NCI-H2081 (cell line): ENCODE results near the gene ADGRG6.

ENCODE experiments used
- DNase-seq, 2 experiments: peaks; one replicate each; lab custom pipeline; 2025; lab: John Stamatoyannopoulos, UW

The ADGRG6 gene

DNA sequence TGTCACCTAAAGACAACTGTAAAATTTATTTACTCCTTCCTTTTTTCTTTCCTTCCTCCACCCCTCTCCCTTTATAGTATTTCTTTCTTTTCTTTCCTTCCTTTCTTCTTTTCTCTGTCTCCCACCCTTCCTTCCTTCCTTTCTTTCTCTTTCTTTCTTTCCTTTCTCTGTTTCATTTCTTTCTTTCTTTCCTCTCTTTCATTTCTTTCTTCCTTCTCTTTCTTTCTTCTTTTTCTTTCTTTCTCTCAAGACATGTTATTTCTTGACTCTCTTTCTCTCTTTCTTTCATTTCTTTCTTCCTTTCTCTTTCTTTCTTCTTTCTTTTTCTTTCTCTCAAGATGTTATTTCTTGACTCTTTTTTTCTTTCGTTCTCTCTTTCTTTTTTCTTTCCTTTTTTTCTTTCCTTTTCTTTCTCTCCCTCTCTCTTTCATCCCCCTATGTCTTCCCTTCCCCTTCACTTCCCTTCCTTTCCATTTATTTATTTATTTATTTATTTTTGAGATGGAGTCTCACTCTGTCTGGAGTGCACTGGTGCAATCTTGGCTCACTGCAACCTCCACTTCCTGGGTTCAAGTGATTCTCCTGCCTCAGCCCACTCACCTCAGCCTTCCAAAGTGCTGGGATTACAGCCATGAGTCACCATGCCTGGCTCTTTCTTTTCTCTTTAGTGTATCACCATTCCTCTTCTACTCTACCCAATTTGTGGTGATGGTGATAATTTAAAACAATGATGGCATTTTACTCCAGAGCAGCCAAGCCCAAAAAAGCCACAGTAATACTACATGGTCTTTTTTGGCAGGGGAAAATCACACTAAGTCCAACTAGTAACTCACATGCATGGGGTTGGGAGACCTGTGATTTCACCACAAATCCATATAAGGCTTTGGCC is 188.2 kb downstream of the ADGRG6 start:
- DNase-seq, result no peak
